HG03520 (cell line): ENCODE measurements around the gene SF1.
"Not testable (repeated sequence)": the region's sequence is repeated elsewhere in the genome, so short reads cannot be mapped to it uniquely, and the experiment has no call there.

Source experiments
- ATAC-seq: cut with Tn5 transposase; IDR thresholded peaks from one replicate; pipeline ENCODE4 v1.9.1; 2021; ENCODE audit warnings: mild to moderate bottlenecking, moderate library complexity; ENCODE audit not compliant: unreplicated experiment

SF1 gene

DNA sequence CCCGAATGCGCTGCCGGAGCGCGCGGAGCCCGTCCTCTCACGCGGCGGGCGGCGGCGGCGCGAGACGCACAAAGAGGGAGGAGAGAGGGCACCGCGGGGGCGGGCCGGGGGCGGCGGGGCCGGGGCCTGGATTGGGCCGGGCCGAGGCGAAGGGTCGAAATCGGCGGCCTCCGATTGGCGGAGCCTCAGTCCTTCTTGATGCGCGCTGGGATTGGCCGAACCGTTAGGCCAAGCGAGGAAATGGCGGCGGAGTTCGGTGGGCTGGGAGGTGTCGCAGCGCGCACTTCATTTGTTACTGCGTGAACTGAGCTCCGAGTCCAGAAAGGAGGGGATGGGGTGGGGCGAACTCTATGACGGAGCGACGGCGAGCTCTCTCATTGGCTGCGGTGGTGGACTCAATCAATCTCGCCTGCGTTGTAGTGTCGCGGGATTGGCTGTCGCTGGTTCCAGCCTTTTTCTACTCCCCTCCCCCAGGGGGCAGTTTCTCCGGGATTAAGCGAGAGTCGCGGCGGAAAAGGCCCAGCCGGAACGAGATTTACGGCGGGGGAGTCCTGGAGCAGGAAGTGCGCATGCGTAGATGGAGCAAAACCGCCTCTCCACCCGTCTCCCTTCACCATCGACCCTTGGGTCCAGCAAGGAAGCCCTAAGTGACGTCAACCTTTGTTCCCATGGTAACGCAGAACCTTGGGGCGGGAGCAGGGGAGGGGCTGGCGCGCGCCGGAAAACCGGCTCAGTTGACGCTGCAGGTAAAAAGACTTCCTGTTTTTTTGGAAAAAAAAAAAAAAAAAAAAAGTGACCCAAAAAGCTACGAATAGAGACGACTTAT lies at the start of gene SF1:
Gene SF1, minus strand, starts transcription at position 70 of the 826 bp plus-strand sequence. CDS start 150 bp downstream, outside the sequence.
- peak; percentile 78 for ATAC-seq

GRCh38 chr11:64827451-64827839 lies 49.1 kb upstream of the SF1 start:
- no peak for ATAC-seq

- no peak for ATAC-seq
Measured at GRCh38 chr11:64826578-64827450, 48.5 kb upstream of the SF1 start.

DNA sequence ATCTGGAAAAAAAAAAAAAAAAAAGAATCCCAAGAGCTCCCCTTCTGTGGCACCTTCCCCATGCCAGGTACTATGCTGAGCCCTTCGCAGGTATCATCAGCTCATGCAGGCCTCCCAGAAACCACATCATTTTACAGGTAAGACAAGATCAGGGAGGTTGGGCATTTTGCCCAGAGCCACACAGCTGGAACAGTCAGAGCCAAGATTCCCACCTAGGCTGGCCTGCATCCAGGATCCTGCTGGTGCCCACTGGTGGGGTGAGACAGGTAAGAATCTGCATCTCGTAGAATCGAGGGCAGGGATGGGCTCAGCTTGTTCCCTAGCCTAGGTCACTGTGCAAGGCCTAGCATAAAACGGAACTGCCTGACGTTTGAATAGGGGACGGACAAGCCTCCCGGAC lies 47.7 kb upstream of the SF1 start:
- ATAC-seq, result no peak

- ATAC-seq, result no peak
Measured at GRCh38 chr11:64823568-64824119, 45.3 kb upstream of the SF1 start.

DNA sequence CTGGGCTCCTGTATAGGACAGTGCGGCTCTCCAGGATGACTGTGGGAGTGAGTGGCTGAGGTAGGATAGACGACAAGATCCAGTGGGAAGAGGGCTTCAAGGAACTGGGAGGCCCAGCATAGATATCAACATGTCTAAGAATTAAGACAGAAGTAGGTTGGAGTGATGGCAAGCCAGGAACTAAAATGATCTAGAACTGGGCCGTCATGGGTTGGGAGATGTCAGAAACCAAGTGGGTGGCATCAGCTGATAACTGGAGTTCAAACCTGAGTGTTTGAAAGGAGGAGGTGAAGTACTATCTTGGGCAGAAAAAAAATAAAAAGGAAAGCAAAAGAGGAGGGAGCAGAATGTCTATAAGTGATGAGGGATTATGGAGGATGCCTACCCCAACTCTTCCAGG lies 39.1 kb upstream of the SF1 start:
- no peak for ATAC-seq

DNA sequence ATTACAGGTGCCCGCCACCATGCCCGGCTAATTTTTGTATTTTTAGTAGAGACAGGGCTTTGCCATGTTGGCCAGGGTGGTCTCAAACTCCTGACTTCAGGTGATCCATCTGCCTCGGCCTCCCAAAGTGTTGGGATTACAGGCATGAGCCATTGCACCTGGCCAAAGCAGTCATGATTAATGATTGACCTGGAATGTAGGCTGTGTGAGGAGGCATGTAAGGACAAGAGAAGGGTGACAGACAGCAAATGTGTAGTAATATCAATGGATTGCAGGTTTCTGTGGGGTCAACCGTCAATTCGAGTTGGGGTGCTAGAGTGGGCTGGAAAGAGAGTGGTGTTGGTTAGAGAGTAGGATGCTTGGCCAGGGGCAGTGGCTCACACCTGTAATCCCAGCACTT lies 37.1 kb upstream of the SF1 start:
- ATAC-seq, result not testable (repeated sequence)

DNA sequence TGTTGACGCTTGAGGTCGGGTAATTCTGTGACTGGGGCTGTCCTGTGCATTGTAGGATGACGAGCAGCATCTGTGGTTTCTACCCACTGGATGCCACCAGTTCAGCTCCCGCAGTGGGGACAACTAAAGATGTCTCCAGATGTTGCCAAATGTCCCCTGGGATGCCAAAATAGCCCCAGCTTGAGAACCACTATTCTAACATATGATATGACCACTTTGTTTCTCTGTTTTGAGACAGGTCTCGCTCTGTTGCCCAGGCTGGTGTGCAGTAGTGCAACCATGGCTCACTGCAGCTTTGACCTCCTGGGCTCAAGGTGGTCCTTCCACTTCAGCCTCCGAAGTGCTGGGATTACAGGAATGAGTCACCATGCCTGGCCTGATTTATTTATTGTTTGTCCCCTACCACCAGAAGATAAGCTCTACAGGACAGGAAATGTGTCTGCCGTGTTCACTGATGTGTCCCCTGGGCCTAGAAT lies 36.4 kb upstream of the SF1 start:
- no peak for ATAC-seq

GRCh38 chr11:64813826-64814225 lies 35.5 kb upstream of the SF1 start:
- ATAC-seq, result no peak

DNA sequence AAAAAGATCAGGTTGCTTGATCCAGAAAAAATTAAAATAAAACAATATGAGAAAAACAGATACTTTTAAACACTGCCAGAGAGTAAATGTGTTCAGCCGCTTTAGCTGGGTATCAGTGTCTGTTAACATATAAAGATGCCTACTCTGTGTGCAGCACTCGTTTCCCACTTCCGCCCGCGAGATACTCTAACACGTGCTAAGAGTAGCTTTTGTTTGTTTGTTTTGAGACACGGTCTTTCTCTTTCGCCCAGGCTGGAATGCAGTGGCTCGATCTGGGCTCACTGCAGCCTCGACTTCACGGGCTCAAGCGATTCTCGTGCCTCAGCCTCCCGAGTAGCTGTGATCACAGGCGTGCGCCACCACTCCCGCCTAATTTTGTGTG lies 32.5 kb upstream of the SF1 start:
- ATAC-seq, result no peak

GRCh38 chr11:64810271-64810890 lies 32.0 kb upstream of the SF1 start, which contains the start of gene MEN1:
Gene MEN1, minus strand, starts transcription at chr11:64810551. Its CDS starts 442 bp downstream, at chr11:64810109.
- ATAC-seq, result peak; percentile 61

- no peak for ATAC-seq
Measured at GRCh38 chr11:64809781-64810241, 31.5 kb upstream of the SF1 start.

- ATAC-seq, result no peak
Measured at GRCh38 chr11:64805481-64805880, 27.1 kb upstream of the SF1 start.

GRCh38 chr11:64804346-64805210 lies 26.2 kb upstream of the SF1 start:
- ATAC-seq, result no peak

DNA sequence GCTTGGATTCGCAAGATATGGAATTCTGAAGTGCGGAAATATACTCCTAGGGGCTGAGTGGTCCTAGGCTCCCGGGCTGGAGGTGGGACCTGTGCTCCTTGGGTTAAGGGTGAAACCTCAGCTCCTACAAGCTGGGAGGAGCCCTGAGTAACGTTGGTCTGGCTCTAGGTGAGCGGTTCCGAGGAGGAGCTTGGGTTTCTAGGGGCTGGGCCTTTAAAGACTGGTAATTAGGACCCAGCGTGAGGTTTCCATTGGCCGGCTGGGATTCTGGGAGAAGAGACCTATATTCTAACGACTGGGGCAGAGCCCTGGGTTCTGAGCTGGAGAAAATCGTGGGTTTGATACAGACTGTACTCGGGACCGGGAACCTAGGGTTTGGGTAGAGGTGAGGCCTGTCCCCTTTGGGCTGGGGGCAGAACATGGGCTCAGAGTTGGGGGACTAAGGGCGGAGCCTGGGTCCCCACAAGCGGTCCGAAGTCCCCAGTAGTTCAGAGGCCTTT lies 25.6 kb upstream of the SF1 start:
- ATAC-seq, result no peak

DNA sequence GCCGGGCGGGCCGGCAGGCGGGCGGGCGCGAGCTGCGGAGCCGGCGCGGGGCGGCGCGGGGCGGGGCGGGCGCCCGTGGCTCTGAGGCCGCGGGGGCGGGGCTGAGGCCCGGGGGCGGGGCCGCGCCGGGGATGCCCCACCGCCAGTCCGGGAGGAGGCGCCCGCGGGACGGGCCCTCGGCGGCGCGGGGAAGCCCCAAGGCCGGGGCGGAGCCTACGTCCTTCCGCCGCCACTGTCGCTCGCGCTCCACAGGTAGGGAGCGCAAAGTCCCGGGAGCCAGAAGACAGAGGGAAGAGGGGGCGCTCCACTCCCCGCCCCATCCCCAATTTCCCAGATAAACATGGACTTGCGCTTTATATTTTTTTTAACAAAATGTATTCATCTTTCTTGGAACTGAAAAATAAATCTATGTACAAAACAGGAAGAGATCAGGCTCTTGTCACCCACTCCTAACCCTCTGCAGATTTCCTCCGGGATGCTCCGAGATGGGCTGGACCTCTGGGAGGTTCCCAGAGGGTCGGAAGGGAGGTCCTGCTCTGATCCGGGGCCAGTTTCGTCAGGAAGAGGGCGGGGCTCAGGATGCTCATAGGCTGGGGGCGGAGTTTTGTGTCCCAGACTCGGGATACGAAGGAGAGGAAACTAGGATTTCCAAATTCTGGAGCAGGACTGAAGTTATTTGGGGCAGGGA lies 25.0 kb upstream of the SF1 start, which contains the start of gene MAP4K2:
Gene MAP4K2, minus strand, starts transcription at position 57 of the 688 bp plus-strand sequence. CDS start 65 bp downstream, outside the sequence.
- no peak for ATAC-seq

DNA sequence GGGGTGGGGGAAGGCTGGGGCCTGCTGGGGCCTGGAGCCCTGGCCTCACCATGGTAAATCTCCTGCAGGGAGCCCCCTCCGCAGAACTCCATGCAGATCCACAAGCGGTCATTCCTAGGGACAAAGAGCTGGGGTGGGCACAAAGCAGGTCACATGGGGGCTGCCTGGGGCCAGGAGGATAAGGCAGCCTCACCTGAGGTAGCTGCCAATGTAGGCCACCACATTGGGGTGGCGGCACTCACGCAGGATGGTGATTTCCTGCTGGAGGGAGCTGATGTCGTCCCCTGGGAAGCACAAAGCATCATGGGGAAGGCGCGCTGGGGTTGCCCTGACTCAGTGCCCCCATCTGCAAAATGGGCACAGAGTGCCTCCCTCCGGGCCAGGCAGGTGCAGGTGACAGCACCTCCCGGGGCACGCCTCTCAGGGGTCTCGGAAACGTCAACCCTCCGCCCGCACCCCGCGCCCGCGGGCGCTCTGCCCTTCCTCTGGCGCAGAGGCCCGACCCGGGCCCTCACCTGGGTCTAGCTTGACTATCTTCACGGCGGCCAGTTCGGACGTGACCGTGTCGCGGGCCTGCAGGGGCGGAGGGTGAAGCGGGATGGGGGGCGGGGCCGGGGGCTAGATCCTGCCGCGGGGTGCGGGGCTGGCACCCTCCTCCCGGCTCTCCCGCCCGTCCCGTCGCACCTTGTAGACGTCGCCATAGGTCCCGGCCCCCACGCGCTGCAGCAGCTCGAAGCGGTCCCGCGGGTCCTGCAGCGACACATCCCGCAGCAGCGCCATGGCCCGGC lies 24.2 kb upstream of the SF1 start:
- no peak for ATAC-seq
